HUES48 (cell line): ENCODE results near the gene SIRT2.
"Not testable (repeated sequence)": the region's sequence is repeated elsewhere in the genome, so short reads cannot be mapped to it uniquely, and the experiment has no call there.

Source experiments
- H3K27ac ChIP-seq: one replicate; pipeline ENCODE4 v1.7.0; 2013; ENCODE audit warnings: low read depth, low read length, inconsistent platforms
- H3K27me3 ChIP-seq: 2 replicates; pipeline ENCODE4 v1.6.1; 2013; ENCODE audit warnings: mild to moderate bottlenecking, low read length; ENCODE audit not compliant: control insufficient read depth, insufficient read depth
- H3K36me3 ChIP-seq: 2 replicates; pipeline ENCODE4 v1.6.1; 2013; ENCODE audit warnings: low read length; ENCODE audit not compliant: control insufficient read depth, insufficient read depth
- H3K4me1 ChIP-seq: 2 replicates; pipeline ENCODE4 v1.6.1; 2013; ENCODE audit warnings: mild to moderate bottlenecking, low read length; ENCODE audit not compliant: control insufficient read depth, insufficient read depth
- H3K4me3 ChIP-seq: 2 replicates; pipeline ENCODE4 v1.5.1; 2013; ENCODE audit warnings: mild to moderate bottlenecking, low read depth, low read length
- H3K9ac ChIP-seq: 2 replicates; pipeline ENCODE4 v1.6.1; 2013; ENCODE audit warnings: mild to moderate bottlenecking, low read depth, low read length, moderate library complexity
- H3K9me3 ChIP-seq: 2 replicates; pipeline ENCODE4 v1.6.1; 2013; ENCODE audit warnings: low read length; ENCODE audit not compliant: control insufficient read depth, insufficient read depth

SIRT2 gene

DNA sequence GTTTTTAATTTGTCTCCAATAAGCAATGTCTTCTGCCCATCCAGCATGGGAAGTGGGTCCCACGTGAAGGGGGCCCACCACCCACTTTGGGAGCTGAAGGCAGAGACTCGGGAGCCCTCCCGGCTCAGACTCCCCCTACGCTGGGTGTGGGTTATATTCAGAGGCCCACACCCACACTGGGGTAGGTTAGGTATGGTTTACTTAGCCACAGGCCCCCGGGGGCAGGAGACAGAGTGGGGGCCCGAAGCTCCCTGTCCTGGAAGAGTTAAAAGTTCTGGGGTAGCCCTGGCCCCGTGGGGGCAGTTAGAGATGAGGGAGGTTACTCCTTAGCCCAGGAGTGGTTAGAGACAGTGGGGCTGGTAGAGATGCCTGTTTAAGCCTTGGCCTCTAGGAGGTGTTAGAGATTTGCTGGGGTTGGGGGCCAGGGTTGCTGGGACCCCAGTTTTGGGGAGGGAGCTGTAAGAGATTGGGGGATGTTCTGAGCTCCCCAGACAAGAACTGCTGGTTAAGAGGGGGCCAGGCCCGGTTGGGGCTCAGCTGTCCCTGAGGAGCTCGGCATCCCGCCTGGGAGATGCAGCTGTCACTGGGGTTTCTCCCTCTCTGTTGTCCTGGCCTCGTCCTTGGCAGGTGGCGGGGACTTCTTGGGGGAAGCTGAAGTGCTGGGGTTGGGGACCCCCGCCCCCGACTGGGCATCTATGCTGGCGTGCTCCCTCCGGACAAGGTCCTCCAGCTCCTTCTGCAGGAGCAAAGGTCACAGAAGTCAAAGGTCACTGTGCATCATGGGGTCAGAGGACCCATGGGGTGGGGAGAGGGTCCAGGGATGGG, 20.6 kb downstream of the SIRT2 start:
- no peaks in the 10 kb centered on the region for H3K9me3 ChIP-seq
- H3K4me3 ChIP-seq, result no peak overlapping the region
- H3K27me3 ChIP-seq, result no peaks in the 10 kb centered on the region
- no peak overlapping the region for H3K9ac ChIP-seq
- no peaks in the 10 kb centered on the region for H3K36me3 ChIP-seq
- H3K4me1 ChIP-seq, result peaks cover 5% of the 10 kb centered on the region; the same call in 1 of the 2 replicates
- no peak overlapping the region for H3K27ac ChIP-seq

- Histone ChIP-seq H3K4me3 (no peak within 1 kb of the TSS), H3K4me1 (peaks cover 5% of the 10 kb centered on the region; the same call in 1 of the 2 replicates), H3K9me3 (no peaks in the 10 kb centered on the region), H3K9ac (no peak within 1 kb of the TSS), H3K36me3 (no peaks in the 10 kb centered on the region), H3K27me3 (no peaks in the 10 kb centered on the region), H3K27ac (no peak within 1 kb of the TSS)
These were observed 21.4 kb downstream of the SIRT2 start, which contains the start of gene RINL for GRCh38 chr19:38877781-38878574. Gene RINL, minus strand, starts transcription at chr19:38878275. Its CDS starts 1,533 bp downstream, at chr19:38876742.

GRCh38 chr19:38875656-38876395, 23.6 kb downstream of the SIRT2 start:
- Histone ChIP-seq H3K4me1 (peaks cover 5% of the 10 kb centered on the region; the same call in 1 of the 2 replicates), H3K9me3 (no peaks in the 10 kb centered on the region), H3K9ac (no peak overlapping the region), H3K27ac (no peak overlapping the region), H3K36me3 (no peaks in the 10 kb centered on the region), H3K4me3 (no peak overlapping the region), H3K27me3 (no peaks in the 10 kb centered on the region)

DNA sequence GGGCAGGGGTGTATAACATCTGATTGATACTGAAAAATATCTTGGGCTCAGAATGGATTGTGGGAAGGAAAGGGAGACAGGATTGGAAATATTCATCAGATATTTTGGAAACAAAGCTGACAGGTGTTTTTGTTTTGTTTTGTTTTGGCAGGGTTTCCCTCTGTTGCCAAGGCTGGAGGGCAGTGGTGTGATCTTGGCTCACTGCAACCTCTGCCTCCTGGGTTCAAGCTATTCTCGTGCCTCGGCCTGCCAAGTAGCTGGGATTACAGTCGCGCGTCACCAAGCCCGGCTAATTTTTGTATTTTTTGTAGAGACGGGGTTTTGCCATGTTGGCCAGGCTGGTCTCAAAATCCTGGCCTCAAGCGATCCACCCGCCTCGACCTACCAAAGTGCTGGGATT, 26.0 kb downstream of the SIRT2 start:
- not testable (repeated sequence) for H3K27ac ChIP-seq, H3K27me3 ChIP-seq, H3K36me3 ChIP-seq, H3K4me3 ChIP-seq, H3K9ac ChIP-seq, H3K9me3 ChIP-seq
- H3K4me1 ChIP-seq, result peaks cover 13% of the 10 kb centered on the region

GRCh38 chr19:38870612-38871011, 28.8 kb downstream of the SIRT2 start:
- Histone ChIP-seq H3K9ac (no peak overlapping the region), H3K36me3 (no peaks in the 10 kb centered on the region), H3K4me1 (peaks cover 8% of the 10 kb centered on the region; the same call in 1 of the 2 replicates), H3K27me3 (peaks cover 9% of the 10 kb centered on the region), H3K9me3 (no peaks in the 10 kb centered on the region), H3K4me3 (no peak overlapping the region), H3K27ac (no peak overlapping the region)

DNA sequence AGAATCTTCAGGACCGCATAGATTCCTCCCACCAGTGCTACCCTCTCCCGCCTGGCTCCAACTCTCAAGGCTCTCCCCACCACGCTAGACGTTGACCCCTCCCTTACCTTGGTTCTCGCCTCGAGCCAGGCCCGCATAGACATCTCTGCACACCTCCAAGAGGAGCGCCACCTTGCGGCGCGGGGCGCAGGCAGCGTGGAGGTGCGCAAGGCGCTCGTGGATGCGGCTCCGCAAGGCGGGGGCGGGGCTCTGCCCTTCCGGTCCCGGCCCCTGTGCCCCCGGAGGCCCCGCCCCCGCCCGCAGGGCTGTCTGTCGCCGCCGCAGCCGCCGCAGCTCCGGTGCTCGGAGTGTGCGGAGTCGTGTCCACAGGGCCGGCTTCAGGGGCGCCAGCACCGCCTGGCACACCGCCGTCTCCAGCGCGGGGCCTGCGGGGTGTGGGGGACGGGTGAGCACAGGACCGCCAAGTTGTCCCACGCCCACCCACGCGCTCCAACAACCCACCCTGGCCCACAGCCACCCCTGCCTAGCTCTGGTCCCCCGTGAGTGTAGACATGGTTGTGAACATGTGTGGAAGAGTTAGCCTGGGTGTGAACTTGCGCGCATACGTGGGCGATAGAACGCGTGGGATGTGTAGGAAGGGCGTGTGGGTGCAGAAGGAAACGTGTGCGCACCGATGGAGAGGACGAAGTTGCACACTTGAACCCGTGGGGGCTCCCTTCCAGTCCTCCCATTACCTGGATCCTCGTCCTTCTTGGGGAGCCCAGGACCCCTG, 29.4 kb downstream of the SIRT2 start:
- Histone ChIP-seq H3K27ac (no peak overlapping the region), H3K9ac (no peak overlapping the region), H3K9me3 (no peaks in the 10 kb centered on the region), H3K27me3 (peaks cover 9% of the 10 kb centered on the region), H3K4me1 (peaks cover 8% of the 10 kb centered on the region; the same call in 1 of the 2 replicates), H3K36me3 (no peaks in the 10 kb centered on the region), H3K4me3 (peak overlapping the region; percentile 51)

DNA sequence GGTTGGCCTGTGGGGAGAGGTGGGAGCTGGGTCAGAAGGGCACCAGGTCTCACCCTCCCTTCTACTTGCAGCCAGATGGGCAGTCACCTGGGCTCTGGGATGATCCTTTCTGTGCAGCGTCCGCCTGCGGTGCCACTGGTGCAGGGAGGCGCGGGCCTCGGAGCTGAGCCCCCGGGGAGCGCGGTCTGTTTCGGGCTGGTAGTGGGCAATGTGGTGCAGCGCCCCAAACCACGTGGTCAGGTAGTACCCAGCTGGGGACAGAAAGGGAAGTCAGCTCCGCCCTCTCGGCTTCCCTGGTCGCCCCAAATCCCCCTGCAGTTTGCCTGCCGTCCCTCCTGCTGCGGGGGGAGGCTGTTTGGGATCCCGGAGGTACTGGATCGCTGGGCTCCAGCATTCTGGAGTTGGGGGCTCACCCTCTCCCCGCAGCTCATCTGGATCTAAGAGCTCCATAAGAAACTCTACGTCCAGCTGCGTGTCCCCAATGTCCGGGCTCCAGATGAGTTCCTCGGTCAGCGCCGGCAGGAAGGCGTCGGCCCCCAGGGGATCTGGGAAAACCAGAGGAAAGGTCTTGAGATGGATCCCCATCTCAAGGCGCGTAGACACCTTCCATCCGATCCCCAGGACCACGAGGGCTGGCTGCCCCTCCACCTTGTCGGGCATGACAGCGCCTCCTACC, 30.1 kb downstream of the SIRT2 start:
- Histone ChIP-seq H3K27me3 (peaks cover 9% of the 10 kb centered on the region), H3K9ac (no peak overlapping the region), H3K4me1 (peaks cover 8% of the 10 kb centered on the region; the same call in 1 of the 2 replicates), H3K9me3 (no peaks in the 10 kb centered on the region), H3K36me3 (no peaks in the 10 kb centered on the region), H3K27ac (no peak overlapping the region), H3K4me3 (peak overlapping the region; percentile 51)

- no peak overlapping the region for H3K9ac ChIP-seq
- no peak overlapping the region for H3K4me3 ChIP-seq
- H3K27ac ChIP-seq, result no peak overlapping the region
- H3K27me3 ChIP-seq, result peaks cover 9% of the 10 kb centered on the region
- peaks cover 8% of the 10 kb centered on the region; the same call in 1 of the 2 replicates for H3K4me1 ChIP-seq
- H3K9me3 ChIP-seq, result no peaks in the 10 kb centered on the region
- H3K36me3 ChIP-seq, result no peaks in the 10 kb centered on the region
These were observed 30.9 kb downstream of the SIRT2 start for GRCh38 chr19:38868551-38868950.

DNA sequence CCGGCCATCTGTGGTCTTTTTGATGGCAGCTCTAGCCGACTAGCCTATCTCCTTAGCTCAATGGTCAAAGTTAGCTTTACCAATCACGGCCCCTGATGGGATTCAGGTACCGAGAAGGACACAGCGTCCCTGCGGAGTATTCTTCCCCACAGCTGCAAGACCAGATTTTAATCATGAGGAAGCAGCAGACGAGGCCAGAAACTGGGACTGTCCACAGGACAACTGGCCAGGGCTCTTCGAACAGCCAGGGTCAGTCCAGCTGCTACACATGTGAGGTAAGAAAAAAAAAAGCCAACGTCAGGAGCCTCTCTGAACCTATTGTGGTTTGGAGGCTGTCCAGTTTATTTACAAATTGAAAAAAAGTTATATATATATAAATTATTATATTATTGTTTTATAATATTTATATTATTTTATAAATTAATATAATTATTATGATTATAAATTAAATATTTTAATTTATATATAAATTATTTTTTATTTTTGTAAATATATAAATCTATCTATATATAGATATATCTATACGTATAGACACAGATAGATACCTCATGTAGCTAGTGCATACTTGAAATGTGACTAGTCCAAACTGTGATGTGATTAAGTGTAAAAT, 32.1 kb downstream of the SIRT2 start:
- no peaks in the 10 kb centered on the region for H3K36me3 ChIP-seq
- no peak overlapping the region for H3K4me3 ChIP-seq
- H3K4me1 ChIP-seq, result peaks cover 8% of the 10 kb centered on the region; the same call in 1 of the 2 replicates
- no peak overlapping the region for H3K9ac ChIP-seq
- peaks cover 9% of the 10 kb centered on the region for H3K27me3 ChIP-seq
- no peaks in the 10 kb centered on the region for H3K9me3 ChIP-seq
- H3K27ac ChIP-seq, result no peak overlapping the region
